Left colon (tissue), 2 donors: Measurements from ENCODE around the gene SCN5A. TPM values are rescaled to one million over a fixed set of nuclear protein-coding genes. Genes with fewer than 3 reads are reported as not detected.
"Not testable (repeated sequence)": the region's sequence is repeated elsewhere in the genome, so short reads cannot be mapped to it uniquely, and the experiment has no call there.

Experiments
- ATAC-seq: fragments of 200-7000 bp; cut with Tn5 transposase; one replicate; pipeline ENCODE4 v1.9.1; 2020; ENCODE audit warnings: mild to moderate bottlenecking, moderate library complexity
- DNase-seq, 2 donors: peaks; one replicate each; pipeline ENCODE4 v3.0.0-alpha.2; 2020
- intact Hi-C, 2 donors: fragments of 100-400 bp; cut with DNase I in 1 of 2; cut with micrococcal nuclease in 1 of 2; formaldehyde crosslinking; loops; one replicate each; pipeline versions ENCODE4 v1.11.2 to v1.14.0; 2022; cut with DNase I, micrococcal nuclease
- total RNA-seq, 2 donors: library from RNA; stranded (reverse); fragmentation: NEBNext Ultra II Directional; extraction: Animal tissue kit (Norgen Biotek cat#: 25700); gene quantifications; one replicate each; pipeline ENCODE4 v1.2.1, GENCODE V29; 2021
- donor health status: DM: no; HTN: no; CAD: no.
- donor health status: DM: yes; HTN: yes; CAD: no.

SCN5A gene
- total RNA-seq, 2 donors from 2014 or later = 0.43 to 0.47 TPM

DNA sequence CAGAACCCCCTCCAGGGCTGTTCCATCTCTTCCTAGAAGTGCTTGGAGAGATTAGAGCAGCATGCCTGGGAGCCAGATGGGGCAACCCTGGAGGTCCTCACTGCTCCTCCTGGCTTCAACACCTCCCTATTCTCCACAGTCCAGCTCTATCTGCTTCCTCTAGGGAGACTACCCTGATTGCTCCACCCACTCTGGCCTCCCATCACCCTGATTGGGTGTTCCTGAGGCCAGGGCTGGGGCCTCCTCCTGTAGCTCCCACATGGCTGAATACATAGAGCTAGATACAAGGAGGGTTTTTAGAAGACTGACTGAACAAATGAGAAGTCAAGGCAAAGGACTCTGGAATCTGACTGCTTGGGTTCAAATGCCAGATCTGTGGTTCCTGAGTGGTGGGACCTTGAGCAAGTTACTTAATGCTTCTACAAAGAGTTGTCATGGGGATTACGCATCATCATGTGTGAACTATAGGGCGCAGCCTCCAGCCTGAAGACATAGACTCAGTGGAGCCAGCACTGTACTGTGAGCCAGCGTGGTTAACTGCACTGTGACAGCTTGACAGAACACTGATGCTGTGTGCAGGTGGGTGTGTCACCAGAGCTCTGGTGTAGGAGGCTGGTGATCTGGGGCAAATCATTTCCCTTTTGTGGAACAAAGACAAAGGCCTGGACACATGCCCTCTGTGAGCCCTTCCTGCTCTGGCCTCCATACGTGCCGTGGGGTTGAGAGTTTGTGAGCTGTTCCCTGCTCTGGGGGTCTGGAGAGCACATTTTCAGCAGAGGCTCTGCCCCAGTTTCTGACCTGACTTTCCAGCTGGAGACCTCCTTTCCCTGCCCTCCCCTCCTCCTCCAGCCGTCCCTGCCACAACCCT, 74.8 kb downstream of the SCN5A start:
- ATAC-seq (no peak), DNase-seq (peak in 1 of 2 donors; percentile 8)
- intact Hi-C loops = no loop called here

GRCh38 chr3:38573556-38573955, 75.9 kb downstream of the SCN5A start:
- DNase-seq (no peak), ATAC-seq (no peak)
- intact Hi-C loops = no loop called here

- no peak for DNase-seq
- ATAC-seq = no peak
- intact Hi-C loops = no loop called here
These were observed 76.4 kb downstream of the SCN5A start for GRCh38 chr3:38573111-38573510.

DNA sequence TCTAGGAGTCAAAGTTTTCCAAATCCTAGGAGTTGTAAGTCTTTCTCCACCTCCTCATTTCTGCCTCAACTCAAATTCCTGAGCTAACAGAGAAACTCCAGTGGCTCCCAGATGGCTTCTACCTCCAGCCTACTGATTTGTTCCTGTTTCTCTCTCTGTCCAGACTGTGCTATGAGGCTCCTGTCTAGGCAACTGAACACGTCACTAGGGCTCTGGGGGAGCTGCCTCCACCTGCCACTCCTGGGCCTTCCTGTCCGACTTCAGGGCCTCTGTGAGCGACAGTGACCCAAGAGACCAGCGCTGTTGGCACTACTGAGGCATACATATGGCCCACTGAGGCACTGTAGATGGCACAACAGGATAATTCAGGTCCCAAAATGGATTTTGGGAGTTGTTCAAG, 82.0 kb downstream of the SCN5A start:
- intact Hi-C loops = no loop called here
- ATAC-seq (no peak), DNase-seq (peak in 1 of 2 donors; percentile 4)

GRCh38 chr3:38566794-38567193, 82.7 kb downstream of the SCN5A start:
- intact Hi-C loops, ATAC-seq: not testable (repeated sequence)
- peak in 1 of 2 donors; percentile 4 for DNase-seq

- no peak for ATAC-seq
- intact Hi-C loops = no loop called here
- DNase-seq = peak in 1 of 2 donors; percentile 15
These were observed 83.3 kb downstream of the SCN5A start for GRCh38 chr3:38566215-38566528.

DNA sequence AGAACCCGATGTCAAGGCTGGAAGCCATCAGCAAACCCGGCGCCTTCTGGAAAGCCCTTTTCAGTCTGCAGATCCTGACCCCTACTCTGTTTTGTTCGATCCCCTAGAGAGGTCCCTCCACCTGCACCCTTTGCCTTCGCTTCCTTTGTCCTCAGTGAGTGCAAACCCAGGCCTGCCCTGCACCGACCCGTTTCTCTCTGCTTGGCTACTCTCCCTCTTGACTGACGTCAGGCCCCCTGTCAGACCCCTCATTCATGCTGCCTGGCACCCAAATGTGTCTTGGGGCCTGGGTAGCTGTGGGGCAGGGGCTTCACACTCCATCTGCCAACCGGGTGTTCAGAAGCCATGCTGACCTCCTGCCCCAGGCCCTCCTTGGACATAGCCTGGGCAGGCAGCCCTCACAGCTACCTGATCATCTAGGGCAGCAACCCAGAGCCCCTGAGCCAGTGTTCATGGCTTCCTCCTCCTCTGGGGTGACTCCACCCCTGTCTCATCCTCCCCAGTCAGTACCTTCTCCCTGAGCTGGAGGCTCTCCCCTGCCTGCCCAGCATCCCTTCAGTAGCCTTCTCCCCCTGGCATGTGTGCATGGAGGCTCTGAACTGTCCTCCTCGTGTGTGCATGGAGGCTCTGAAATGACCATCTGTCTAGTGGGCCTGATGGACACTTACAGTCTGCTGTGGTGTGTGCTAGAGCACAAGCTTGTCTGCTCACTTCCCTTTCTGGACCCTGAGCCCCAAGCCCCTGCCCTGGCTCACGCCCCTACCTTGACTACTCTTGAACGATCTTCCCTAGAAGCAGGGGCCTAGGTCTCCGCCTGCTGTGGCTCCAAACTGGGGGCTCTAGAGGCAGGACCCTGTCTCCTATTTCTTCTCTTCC, 83.9 kb downstream of the SCN5A start:
- intact Hi-C loops = no loop called here
- ATAC-seq (no peak), DNase-seq (peak in 1 of 2 donors; percentile 10)

DNA sequence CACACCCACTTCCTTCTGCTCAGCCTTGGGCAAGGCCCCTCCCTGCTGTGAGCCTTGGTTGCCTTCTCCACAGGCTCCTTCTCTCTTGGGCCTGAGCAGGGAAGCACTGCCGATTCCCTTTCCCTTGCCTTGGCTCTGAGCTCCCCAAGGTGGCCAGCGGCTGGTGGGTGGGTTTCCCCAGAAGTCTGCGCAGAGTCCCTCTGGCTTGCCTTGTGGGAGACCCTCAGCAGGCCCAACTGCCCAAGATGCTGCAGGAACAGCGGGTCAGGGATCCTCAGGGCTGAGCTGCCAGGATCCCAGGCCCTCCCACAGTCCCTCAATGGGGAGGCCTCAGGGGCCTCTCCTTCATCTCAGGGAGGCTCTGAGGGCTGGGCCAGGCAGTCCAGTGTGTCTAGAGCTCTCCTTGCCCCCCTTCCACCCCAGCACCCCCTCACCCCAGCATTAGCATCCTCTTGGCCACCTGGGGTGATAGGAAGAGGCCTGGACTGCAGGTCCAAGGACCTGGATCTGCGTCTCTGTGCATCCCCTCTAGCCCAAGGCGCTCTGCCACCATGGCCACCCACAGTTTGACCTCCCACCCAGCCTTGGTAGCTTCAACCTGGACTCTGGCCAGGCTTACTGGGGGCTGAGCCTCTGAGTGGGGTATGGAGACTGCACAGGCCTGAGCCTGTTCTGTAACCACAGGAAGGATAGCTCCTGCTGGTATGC, 84.7 kb downstream of the SCN5A start:
- peak in 1 of 2 donors; percentile 9 for DNase-seq
- ATAC-seq = no peak
- intact Hi-C loops = no loop called here

DNA sequence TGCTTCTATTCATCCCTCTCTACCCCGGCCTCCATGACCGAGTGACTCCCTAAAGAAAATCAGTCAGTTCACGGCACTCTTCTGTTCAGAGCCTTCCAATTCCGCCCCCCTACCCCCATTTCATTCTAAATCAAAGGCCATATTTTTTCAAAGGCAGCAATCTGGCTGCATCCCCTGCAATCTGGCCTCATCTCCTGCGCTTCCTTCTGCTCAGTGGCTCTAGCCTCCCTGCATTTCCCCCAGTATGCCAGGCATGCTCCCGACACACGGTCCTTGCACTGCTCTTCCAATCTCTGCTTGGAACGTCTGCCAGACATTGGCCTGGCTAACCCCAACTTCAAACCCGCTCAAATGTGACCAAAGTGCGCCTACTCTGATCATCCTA, 85.6 kb downstream of the SCN5A start:
- no peak for ATAC-seq
- peak in 1 of 2 donors; percentile 9 for DNase-seq
- intact Hi-C loops = no loop called here

DNA sequence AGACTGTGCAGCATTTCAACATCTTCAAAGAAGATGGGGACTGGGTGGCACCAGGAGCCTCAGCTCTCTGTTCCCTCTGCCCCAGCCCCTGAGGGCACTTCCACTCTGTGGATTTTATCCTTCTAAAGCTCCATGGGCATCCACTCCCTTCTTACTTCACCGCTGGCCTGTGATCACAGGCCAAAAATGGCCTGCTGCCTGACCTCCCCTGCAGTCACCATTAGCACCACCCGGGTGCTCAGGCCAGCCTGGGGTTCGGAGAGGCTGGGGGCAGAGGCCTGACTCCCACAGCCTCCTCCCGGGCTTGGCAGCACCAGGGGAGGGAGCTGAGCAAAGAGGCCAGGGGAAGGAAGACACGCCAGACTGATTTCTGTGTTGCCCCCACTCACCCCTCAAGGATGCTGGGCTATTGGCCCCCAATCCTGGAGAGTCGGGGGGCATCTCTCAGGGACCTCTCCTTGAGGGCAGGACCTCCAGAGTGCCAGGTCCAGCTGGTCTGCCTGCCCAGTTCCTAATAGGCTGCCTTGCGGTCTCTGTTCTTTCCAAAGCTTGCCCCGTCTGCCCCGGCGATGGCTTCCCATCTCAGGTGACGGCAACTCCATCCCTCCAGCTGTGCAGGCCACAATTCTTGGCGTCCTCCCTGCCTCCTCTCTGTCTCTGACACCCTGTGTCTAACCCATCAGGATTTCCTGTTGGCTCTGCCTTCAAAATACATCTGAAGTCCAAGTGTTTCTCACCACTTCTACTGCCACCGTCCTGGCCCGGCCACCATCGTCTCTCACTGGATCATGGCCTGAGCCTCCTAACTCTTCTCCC, 86.2 kb downstream of the SCN5A start:
- DNase-seq (peak in 1 of 2 donors; percentile 8), ATAC-seq (no peak)
- intact Hi-C loops = no loop called here

GRCh38 chr3:38562467-38562925, 87.0 kb downstream of the SCN5A start:
- ATAC-seq = no peak
- DNase-seq = peak in 1 of 2 donors; percentile 5
- intact Hi-C loops = no loop called here

- intact Hi-C loops = no loop called here
- DNase-seq (peak in 1 of 2 donors; percentile 7), ATAC-seq (no peak)
These were observed 87.6 kb downstream of the SCN5A start for GRCh38 chr3:38561746-38562466.

- ATAC-seq (no peak), DNase-seq (peak in 1 of 2 donors; percentile 5)
- intact Hi-C loops = no loop called here
These were observed 88.3 kb downstream of the SCN5A start for GRCh38 chr3:38560996-38561717.

DNA sequence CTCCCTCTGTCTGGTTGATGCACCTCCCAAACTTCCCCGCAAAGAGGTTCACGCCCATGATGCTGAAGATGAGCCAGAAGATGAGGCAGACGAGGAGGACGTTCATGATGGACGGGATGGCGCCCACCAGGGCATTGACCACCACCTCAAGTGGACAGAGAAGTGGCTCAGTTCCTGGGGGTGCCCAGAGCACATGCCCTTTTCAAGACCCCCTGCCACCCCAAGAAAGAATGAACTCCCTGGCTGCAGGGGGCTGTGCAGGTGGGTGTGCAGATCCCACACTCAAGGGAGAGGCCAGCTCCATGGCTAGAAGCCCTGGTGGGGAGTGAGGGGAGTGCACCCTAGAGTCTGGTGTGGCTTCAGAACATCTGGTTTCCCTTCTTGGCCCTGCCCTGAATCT, 89.2 kb downstream of the SCN5A start:
- DNase-seq (peak in 1 of 2 donors; percentile 5), ATAC-seq (no peak)
- intact Hi-C loops = no loop called here

GRCh38 chr3:38558864-38559263, 90.6 kb downstream of the SCN5A start:
- DNase-seq (peak in 1 of 2 donors; percentile 2), ATAC-seq (no peak)
- intact Hi-C loops = no loop called here

DNA sequence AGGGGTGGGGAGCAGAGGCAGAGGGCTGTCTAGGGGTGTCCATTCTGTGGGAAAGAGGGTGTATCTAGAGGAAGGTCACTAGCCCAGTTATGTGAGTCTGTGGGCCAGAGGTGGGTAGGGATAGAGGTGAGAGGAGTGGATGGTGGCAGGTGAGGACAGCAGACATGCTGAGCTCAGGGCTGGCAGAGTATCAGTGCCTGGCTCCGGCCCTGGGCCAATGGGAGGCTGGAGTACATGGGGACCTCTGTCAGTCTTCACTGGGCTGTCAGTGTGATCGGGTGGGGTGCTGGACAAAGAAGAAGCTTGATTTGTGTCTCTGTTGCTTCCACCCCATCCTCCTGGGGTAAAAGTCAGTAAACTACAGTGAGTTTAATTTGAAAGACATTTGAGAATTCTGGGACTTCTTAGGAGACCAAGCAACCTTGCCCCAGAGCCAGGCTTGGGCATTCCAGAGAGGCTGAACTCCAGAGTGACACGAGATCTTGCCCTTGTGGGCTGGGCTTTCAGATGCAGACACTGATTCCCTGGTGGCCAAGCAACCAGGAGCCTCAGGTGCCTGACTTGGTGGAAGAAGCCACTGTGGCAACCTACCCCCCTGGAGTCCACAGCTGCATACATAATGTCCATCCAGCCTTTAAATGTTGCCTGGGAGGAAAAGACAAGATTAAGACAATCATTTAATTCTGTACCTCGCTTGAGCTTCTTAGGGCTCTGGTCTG, 92.7 kb downstream of the SCN5A start:
- ATAC-seq = no peak

GRCh38 chr3:38555926-38556325, 93.6 kb downstream of the SCN5A start:
- DNase-seq (no peak), ATAC-seq (no peak)
- intact Hi-C loops = no loop called here

More for the DNA sequence above, 92.7 kb downstream of the SCN5A start:
- DNase-seq = peak in 1 of 2 donors; percentile 8
- intact Hi-C loops = no loop called here
